GM23248 (cell line): Measurements from ENCODE around the gene PRKCE.

ENCODE experiments used
- EZH2 ChIP-seq: fragments of 200-600 bp; sonication (generic); IDR thresholded peaks from 2 replicates; pipeline ENCODE4 v1.6.1; 2018; ENCODE audit warnings: antibody characterized with exemption, mild to moderate bottlenecking; ENCODE audit not compliant: insufficient read depth, poor library complexity, severe bottlenecking
- EZH2phosphoT487 ChIP-seq: fragments of 200-600 bp; sonication (generic); IDR thresholded peaks from 2 replicates; pipeline ENCODE4 v1.6.1; 2018; ENCODE audit warnings: antibody characterized with exemption, moderate library complexity, mild to moderate bottlenecking, low read depth; ENCODE audit not compliant: insufficient read depth

DNA sequence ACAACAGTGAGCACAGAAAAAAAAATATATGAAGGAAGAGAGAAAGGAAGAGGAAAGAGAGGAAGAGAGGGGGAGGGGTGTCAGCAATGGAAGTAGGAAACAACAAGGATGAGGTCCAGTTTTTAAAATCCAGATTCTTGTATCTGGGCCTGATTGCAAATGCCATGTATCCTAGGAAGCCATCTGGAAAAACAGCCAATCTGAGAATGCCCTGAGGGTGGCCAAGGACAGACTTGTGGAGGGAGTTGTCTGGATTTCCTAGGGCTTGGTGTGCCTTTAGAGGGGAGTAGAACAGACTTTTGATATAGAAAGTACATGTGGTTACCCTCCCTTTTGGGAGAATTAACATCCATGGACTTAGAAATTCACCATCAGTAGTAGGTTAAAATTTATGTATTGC is 47.1 kb downstream of the PRKCE start:
- TF ChIP-seq EZH2phosphoT487 = no peak
- TF ChIP-seq EZH2 = no peak
